ENCODE data around the gene RAB9A.
"Not testable (repeated sequence)": the region's sequence is repeated elsewhere in the genome, so short reads cannot be mapped to it uniquely, and the experiment has no call there.

- not testable (repeated sequence) for TF ChIP-seq YY1 (IDR thresholded peaks at IDR 0.05; ENCODE audit: low read depth, low read length); CTCF (IDR thresholded peaks at IDR 0.05; ENCODE audit: control extremely low read depth in 1 of 3, insufficient read depth in 1 of 3, low read depth in 1 of 3, low read length in 3 of 3); HDAC6 (IDR thresholded peaks at IDR 0.05; ENCODE audit: low read depth, low read length); POLR2A (IDR thresholded peaks at IDR 0.05; ENCODE audit: control extremely low read depth in 1 of 2, low read depth in 2 of 2, low read length in 2 of 2); JUN (IDR thresholded peaks at IDR 0.05; ENCODE audit: low read depth, low read length); GABPA (IDR thresholded peaks at IDR 0.05; ENCODE audit: borderline replicate concordance, insufficient read depth, low read length); POLR2AphosphoS5 (IDR thresholded peaks at IDR 0.05; ENCODE audit: low read depth, low read length); CHD2 (IDR thresholded peaks at IDR 0.05; ENCODE audit: low read length); TAF1 (IDR thresholded peaks at IDR 0.05; ENCODE audit: low read depth, low read length); SIRT6 (IDR thresholded peaks at IDR 0.05; ENCODE audit: low read length); EZH2 (IDR thresholded peaks at IDR 0.05; ENCODE audit: low read depth, low read length, severe bottlenecking); RBBP5 (IDR thresholded peaks at IDR 0.05; ENCODE audit: borderline replicate concordance, low read depth, low read length); SIN3A (conservative IDR thresholded peaks at IDR 0.05 in 1 of 2, IDR thresholded peaks at IDR 0.05 in 1 of 2; ENCODE audit: low read depth in 1 of 2, low read length in 2 of 2)
- TF ChIP-seq, protein P1, sequence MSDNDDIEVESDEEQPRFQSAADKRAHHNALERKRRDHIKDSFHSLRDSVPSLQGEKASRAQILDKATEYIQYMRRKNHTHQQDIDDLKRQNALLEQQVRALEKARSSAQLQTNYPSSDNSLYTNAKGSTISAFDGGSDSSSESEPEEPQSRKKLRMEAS (IDR thresholded peaks at IDR 0.05): not testable (repeated sequence)
Observed at GRCh38 chrX:13724878-13725277, 36.0 kb downstream of the RAB9A start.

All from H1 (cell line).